Natural killer cell treated with Interleukin-12 subunit alpha and Interleukin-12 subunit beta and Interleukin-15 and Interleukin-18, amount 100 ng/mL, for 72 hours (primary cell): ENCODE results near the gene CLDN12. TPM values are rescaled to one million over a fixed set of nuclear protein-coding genes. Genes with fewer than 3 reads are reported as not detected.

Source experiments
- ATAC-seq, 2 donors: fragments of 150-1000 bp; cut with Tn5 transposase in 1 of 2; sonication (Bioruptor Pico), chemical (Tn5 transposase) in 1 of 2; 2 replicates each; pipeline ENCODE4 v1.10.0; 2021
- DNase-seq: peaks from one replicate; pipeline ENCODE4 v3.0.0; 2022; ENCODE audit warnings: low spot score
- H3K27ac Mint-ChIP-seq, 2 donors: 1 replicate in 1 of 2; 2 replicates in 1 of 2; pipeline ENCODE4 v1.8.0; 2022; ENCODE audit warnings: mixed read lengths in 2 of 2, mild to moderate bottlenecking in 1 of 2, moderate library complexity in 1 of 2
- H3K27me3 Mint-ChIP-seq, 2 donors: 1 replicate in 1 of 2; 2 replicates in 1 of 2; pipeline ENCODE4 v1.8.0; 2022; ENCODE audit warnings: mixed read lengths in 2 of 2
- H3K36me3 Mint-ChIP-seq: one replicate; pipeline ENCODE4 v1.8.0; 2022; ENCODE audit warnings: mixed read lengths
- H3K4me1 Mint-ChIP-seq, 2 donors: 1 replicate in 1 of 2; 2 replicates in 1 of 2; pipeline ENCODE4 v1.8.0; 2022; ENCODE audit warnings: low read depth in 2 of 2, mixed read lengths in 2 of 2, mild to moderate bottlenecking in 1 of 2
- H3K4me3 Mint-ChIP-seq: one replicate; pipeline ENCODE4 v1.8.0; 2022; ENCODE audit warnings: mixed read lengths
- H3K9me3 Mint-ChIP-seq: 2 replicates; pipeline ENCODE4 v1.8.0; 2022; ENCODE audit warnings: mixed read lengths
- total RNA-seq, 2 donors: library from RNA; stranded (reverse); gene quantifications; one replicate each; pipeline ENCODE4 v1.2.3, GENCODE V29; 2022

Gene CLDN12
- 1 to 10 TPM; 4.4 to 5.2 TPM for total RNA-seq

GRCh38 chr7:90403174-90404113 is at the start of gene CLDN12:
Gene CLDN12 (plus strand): TSS chr7:90403461. CDS start chr7:90412677, 9,216 bp downstream.
- DNase-seq (peak; percentile 86), ATAC-seq (peak; percentile 98 to 99)
- peaks cover 7% of the 10 kb centered on the region for H3K9me3 Mint-ChIP-seq
- H3K27me3 Mint-ChIP-seq: no peaks in the 10 kb centered on the region
- peaks cover 8% of the 10 kb centered on the region for H3K36me3 Mint-ChIP-seq
- H3K4me1 Mint-ChIP-seq: peaks cover 14 to 18% of the 10 kb centered on the region in 2 donors
- peak within 1 kb of the TSS; percentile 83 to 97 for H3K27ac Mint-ChIP-seq
- H3K4me3 Mint-ChIP-seq: peak within 1 kb of the TSS; percentile 97

- Mint-ChIP-seq H3K27ac (no peak overlapping the region), H3K36me3 (peaks cover 45% of the 10 kb centered on the region), H3K9me3 (no peaks in the 10 kb centered on the region), H3K4me3 (no peak overlapping the region), H3K4me1 (peaks cover 0 to 2% of the 10 kb centered on the region in 2 donors), H3K27me3 (no peaks in the 10 kb centered on the region)
- DNase-seq (no peak), ATAC-seq (no peak)
Measured at GRCh38 chr7:90383422-90383821, 19.8 kb upstream of the CLDN12 start.

- DNase-seq: no peak
- H3K4me1 Mint-ChIP-seq: peaks cover 0 to 2% of the 10 kb centered on the region in 2 donors
- H3K27ac Mint-ChIP-seq: no peak overlapping the region
- ATAC-seq: no peak
- H3K4me3 Mint-ChIP-seq: no peak overlapping the region
- no peaks in the 10 kb centered on the region for H3K9me3 Mint-ChIP-seq
- no peaks in the 10 kb centered on the region for H3K27me3 Mint-ChIP-seq
- peaks cover 42% of the 10 kb centered on the region for H3K36me3 Mint-ChIP-seq
Measured at GRCh38 chr7:90383861-90384260, 19.4 kb upstream of the CLDN12 start.

- H3K4me1 Mint-ChIP-seq: peaks cover 0 to 2% of the 10 kb centered on the region in 2 donors
- no peaks in the 10 kb centered on the region for H3K27me3 Mint-ChIP-seq
- DNase-seq: no peak
- no peak overlapping the region for H3K4me3 Mint-ChIP-seq
- no peak for ATAC-seq
- peaks cover 36% of the 10 kb centered on the region for H3K36me3 Mint-ChIP-seq
- no peaks in the 10 kb centered on the region for H3K9me3 Mint-ChIP-seq
- no peak overlapping the region for H3K27ac Mint-ChIP-seq
Measured at GRCh38 chr7:90384433-90384832, 18.8 kb upstream of the CLDN12 start.

- no peak overlapping the region for H3K27ac Mint-ChIP-seq
- H3K4me3 Mint-ChIP-seq: no peak overlapping the region
- DNase-seq (no peak), ATAC-seq (no peak)
- peaks cover 24% of the 10 kb centered on the region for H3K36me3 Mint-ChIP-seq
- H3K4me1 Mint-ChIP-seq: peaks cover 0 to 2% of the 10 kb centered on the region in 2 donors
- H3K27me3 Mint-ChIP-seq: no peaks in the 10 kb centered on the region
- H3K9me3 Mint-ChIP-seq: no peaks in the 10 kb centered on the region
Measured at GRCh38 chr7:90387470-90388240, 15.6 kb upstream of the CLDN12 start.

- Mint-ChIP-seq H3K4me1 (peaks cover 0 to 2% of the 10 kb centered on the region in 2 donors), H3K36me3 (peaks cover 16% of the 10 kb centered on the region), H3K27me3 (no peaks in the 10 kb centered on the region), H3K9me3 (no peaks in the 10 kb centered on the region), H3K27ac (no peak overlapping the region), H3K4me3 (no peak overlapping the region)
- ATAC-seq (no peak), DNase-seq (no peak)
Measured at GRCh38 chr7:90390926-90391325, 12.3 kb upstream of the CLDN12 start.

- H3K4me3 Mint-ChIP-seq: no peak overlapping the region
- no peaks in the 10 kb centered on the region for H3K27me3 Mint-ChIP-seq
- H3K27ac Mint-ChIP-seq: no peak overlapping the region
- H3K4me1 Mint-ChIP-seq: peaks cover 0 to 2% of the 10 kb centered on the region in 2 donors
- ATAC-seq (no peak), DNase-seq (no peak)
- no peaks in the 10 kb centered on the region for H3K9me3 Mint-ChIP-seq
- H3K36me3 Mint-ChIP-seq: peaks cover 16% of the 10 kb centered on the region
Measured at GRCh38 chr7:90391488-90391887, 11.8 kb upstream of the CLDN12 start.

GRCh38 chr7:90396420-90396819 is 6.8 kb upstream of the CLDN12 start:
- H3K9me3 Mint-ChIP-seq: peaks cover 7% of the 10 kb centered on the region
- ATAC-seq (no peak), DNase-seq (no peak)
- peaks cover 0 to 3% of the 10 kb centered on the region in 2 donors for H3K4me1 Mint-ChIP-seq
- peaks cover 23% of the 10 kb centered on the region for H3K36me3 Mint-ChIP-seq
- H3K27me3 Mint-ChIP-seq: no peaks in the 10 kb centered on the region
- H3K4me3 Mint-ChIP-seq: no peak overlapping the region
- H3K27ac Mint-ChIP-seq: no peak overlapping the region

- H3K27me3 Mint-ChIP-seq: no peaks in the 10 kb centered on the region
- no peak for ATAC-seq
- H3K4me1 Mint-ChIP-seq: peaks cover 14 to 18% of the 10 kb centered on the region in 2 donors
- peaks cover 13% of the 10 kb centered on the region for H3K36me3 Mint-ChIP-seq
- DNase-seq: no peak
- no peak overlapping the region for H3K4me3 Mint-ChIP-seq
- H3K27ac Mint-ChIP-seq: peak overlapping the region; percentile 83 to 97
- peaks cover 7% of the 10 kb centered on the region for H3K9me3 Mint-ChIP-seq
Measured at GRCh38 chr7:90401989-90402388, 1.3 kb upstream of the CLDN12 start.

GRCh38 chr7:90402785-90403173 is 482 bp upstream of the CLDN12 start:
- DNase-seq: no peak
- peak overlapping the region; percentile 97 for H3K4me3 Mint-ChIP-seq
- no peaks in the 10 kb centered on the region for H3K27me3 Mint-ChIP-seq
- H3K4me1 Mint-ChIP-seq: peaks cover 14 to 18% of the 10 kb centered on the region in 2 donors
- H3K36me3 Mint-ChIP-seq: peaks cover 13% of the 10 kb centered on the region
- peak overlapping the region; percentile 83 to 97 for H3K27ac Mint-ChIP-seq
- peaks cover 7% of the 10 kb centered on the region for H3K9me3 Mint-ChIP-seq
- ATAC-seq: no peak

- no peaks in the 10 kb centered on the region for H3K27me3 Mint-ChIP-seq
- DNase-seq: no peak
- peaks cover 4% of the 10 kb centered on the region for H3K9me3 Mint-ChIP-seq
- peak overlapping the region; percentile 97 for H3K4me3 Mint-ChIP-seq
- peaks cover 14 to 18% of the 10 kb centered on the region in 2 donors for H3K4me1 Mint-ChIP-seq
- no peak for ATAC-seq
- H3K36me3 Mint-ChIP-seq: no peaks in the 10 kb centered on the region
- peak overlapping the region in 1 of 2 donors; percentile 97 for H3K27ac Mint-ChIP-seq
Measured at GRCh38 chr7:90404777-90405176, 1.5 kb downstream of the CLDN12 start.

- no peaks in the 10 kb centered on the region for H3K9me3 Mint-ChIP-seq
- ATAC-seq (no peak), DNase-seq (no peak)
- H3K36me3 Mint-ChIP-seq: no peaks in the 10 kb centered on the region
- no peak overlapping the region for H3K27ac Mint-ChIP-seq
- no peak overlapping the region for H3K4me3 Mint-ChIP-seq
- H3K27me3 Mint-ChIP-seq: no peaks in the 10 kb centered on the region
- peaks cover 11 to 18% of the 10 kb centered on the region in 2 donors for H3K4me1 Mint-ChIP-seq
Measured at GRCh38 chr7:90407484-90407821, 4.2 kb downstream of the CLDN12 start.

GRCh38 chr7:90408142-90408541 is 4.9 kb downstream of the CLDN12 start:
- H3K4me3 Mint-ChIP-seq: no peak overlapping the region
- no peak for DNase-seq

GRCh38 chr7:90409667-90410066 is 6.4 kb downstream of the CLDN12 start:
- DNase-seq: no peak
- Mint-ChIP-seq H3K4me1 (no peaks in the 10 kb centered on the region), H3K27me3 (no peaks in the 10 kb centered on the region), H3K27ac (no peak overlapping the region), H3K36me3 (no peaks in the 10 kb centered on the region), H3K9me3 (no peaks in the 10 kb centered on the region), H3K4me3 (no peak overlapping the region)
- ATAC-seq: no peak

More at GRCh38 chr7:90408142-90408541, 4.9 kb downstream of the CLDN12 start:
- no peak for ATAC-seq
- peaks cover 11% of the 10 kb centered on the region in 2 donors for H3K4me1 Mint-ChIP-seq
- H3K9me3 Mint-ChIP-seq: no peaks in the 10 kb centered on the region
- H3K36me3 Mint-ChIP-seq: no peaks in the 10 kb centered on the region
- no peak overlapping the region for H3K27ac Mint-ChIP-seq
- no peaks in the 10 kb centered on the region for H3K27me3 Mint-ChIP-seq
